Body of pancreas (tissue), 4 donors: ENCODE results near the gene TAF11L6.
"Not testable (repeated sequence)": the region's sequence is repeated elsewhere in the genome, so short reads cannot be mapped to it uniquely, and the experiment has no call there.

Source experiments
- POLR2A ChIP-seq, 3 donors: fragments of 450-650 bp; IDR thresholded peaks; one replicate each; pipeline ENCODE4 v1.6.1; 2016; ENCODE audit warnings: antibody characterized with exemption in 3 of 3, mild to moderate bottlenecking in 2 of 3
- TF ChIP-seq, protein P1 (sequence below), 7 experiments: fragments of 450-650 bp in 4 of 7; fragments of 200-600 bp in 3 of 7; sonication (generic) in 3 of 7; IDR thresholded peaks; one replicate each; pipeline ENCODE4 v1.5.1; 2016 to 2019; ENCODE audit warnings: antibody characterized with exemption in 7 of 7

DNA sequence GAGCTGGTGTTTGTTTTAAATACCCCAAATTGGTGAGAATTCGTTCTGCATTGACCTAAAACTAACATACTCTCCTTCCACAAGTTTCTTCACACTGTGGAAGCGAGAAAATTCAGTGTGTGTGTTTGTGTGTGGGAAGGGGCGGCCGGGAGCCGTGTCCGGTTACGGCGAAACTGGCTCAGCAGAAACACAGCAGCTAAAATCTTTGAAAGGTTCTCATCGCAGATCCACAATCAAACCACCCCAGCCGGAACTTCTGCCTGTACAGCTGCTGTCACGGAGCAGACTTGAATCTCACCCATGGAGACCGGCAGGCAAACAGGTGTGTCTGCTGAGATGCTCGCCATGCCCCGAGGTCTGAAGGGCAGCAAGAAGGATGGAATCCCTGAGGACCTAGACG lies 7.0 kb upstream of the TAF11L6 start, which contains the start of gene TAF11L4:
- TF ChIP-seq, protein P1, sequence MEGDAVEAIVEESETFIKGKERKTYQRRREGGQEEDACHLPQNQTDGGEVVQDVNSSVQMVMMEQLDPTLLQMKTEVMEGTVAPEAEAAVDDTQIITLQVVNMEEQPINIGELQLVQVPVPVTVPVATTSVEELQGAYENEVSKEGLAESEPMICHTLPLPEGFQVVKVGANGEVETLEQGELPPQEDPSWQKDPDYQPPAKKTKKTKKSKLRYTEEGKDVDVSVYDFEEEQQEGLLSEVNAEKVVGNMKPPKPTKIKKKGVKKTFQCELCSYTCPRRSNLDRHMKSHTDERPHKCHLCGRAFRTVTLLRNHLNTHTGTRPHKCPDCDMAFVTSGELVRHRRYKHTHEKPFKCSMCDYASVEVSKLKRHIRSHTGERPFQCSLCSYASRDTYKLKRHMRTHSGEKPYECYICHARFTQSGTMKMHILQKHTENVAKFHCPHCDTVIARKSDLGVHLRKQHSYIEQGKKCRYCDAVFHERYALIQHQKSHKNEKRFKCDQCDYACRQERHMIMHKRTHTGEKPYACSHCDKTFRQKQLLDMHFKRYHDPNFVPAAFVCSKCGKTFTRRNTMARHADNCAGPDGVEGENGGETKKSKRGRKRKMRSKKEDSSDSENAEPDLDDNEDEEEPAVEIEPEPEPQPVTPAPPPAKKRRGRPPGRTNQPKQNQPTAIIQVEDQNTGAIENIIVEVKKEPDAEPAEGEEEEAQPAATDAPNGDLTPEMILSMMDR (IDR thresholded peaks at IDR 0.05), result not testable (repeated sequence)
- TF ChIP-seq POLR2A (IDR thresholded peaks at IDR 0.05), result not testable (repeated sequence)
